GM12878 (cell line): ENCODE results near the gene C19orf44. TPM values are rescaled to one million over a fixed set of nuclear protein-coding genes. Genes with fewer than 3 reads are reported as not detected.

ENCODE experiments used
- CBX5 ChIP-seq: sonication (generic); IDR thresholded peaks from 2 replicates; pipeline ENCODE4 v1.6.1; 2016; ENCODE audit warnings: low read depth, moderate library complexity, mild to moderate bottlenecking, inconsistent platforms
- E2F8 ChIP-seq: fragments of 450-650 bp; IDR thresholded peaks from 2 replicates; pipeline ENCODE4 v1.6.1; 2018; ENCODE audit warnings: mild to moderate bottlenecking, low read depth, moderate library complexity; ENCODE audit not compliant: partially characterized antibody
- EGR1 ChIP-seq, 2 experiments: IDR thresholded peaks; 1 replicate in 1 of 2; 2 replicates in 1 of 2; pipeline ENCODE4 v1.6.1; 2011 to 2012; ENCODE audit warnings: low read depth in 2 of 2, low read length in 2 of 2, borderline replicate concordance in 1 of 2, mild to moderate bottlenecking in 1 of 2, moderate library complexity in 1 of 2
- GABPA ChIP-seq: IDR thresholded peaks from 2 replicates; pipeline ENCODE4 v1.6.1; 2014; ENCODE audit warnings: antibody characterized with exemption, low read depth, mild to moderate bottlenecking, inconsistent platforms
- HCFC1 ChIP-seq: fragments of 150-350 bp; IDR thresholded peaks from 2 replicates; pipeline ENCODE4 v1.6.1; 2014; ENCODE audit warnings: low read length
- IKZF1 ChIP-seq: fragments of 450-650 bp; conservative IDR thresholded peaks from 2 replicates; pipeline ENCODE4 v1.6.1; 2017; ENCODE audit warnings: antibody characterized with exemption, mild to moderate bottlenecking
- IRF5 ChIP-seq: fragments of 450-650 bp; IDR thresholded peaks from 2 replicates; pipeline ENCODE4 v1.6.1; 2017; ENCODE audit warnings: borderline replicate concordance
- JUND ChIP-seq: IDR thresholded peaks from 2 replicates; pipeline ENCODE4 v1.6.1; 2012; ENCODE audit warnings: low read depth, mild to moderate bottlenecking, low read length, improper control_type of control experiment, moderate library complexity
- KLF5 ChIP-seq: fragments of 450-650 bp; IDR thresholded peaks from 2 replicates; pipeline ENCODE4 v1.6.1; 2014; ENCODE audit warnings: mild to moderate bottlenecking; ENCODE audit not compliant: partially characterized antibody
- MEF2A ChIP-seq: IDR thresholded peaks from 2 replicates; pipeline ENCODE4 v1.6.1; 2011; ENCODE audit warnings: low read depth, mild to moderate bottlenecking, low read length, moderate library complexity; ENCODE audit not compliant: insufficient read depth
- NFIC ChIP-seq: IDR thresholded peaks from 2 replicates; pipeline ENCODE4 v1.6.1; 2012; ENCODE audit warnings: low read depth, mild to moderate bottlenecking, inconsistent platforms, low read length, moderate library complexity
- NFXL1 ChIP-seq: fragments of 450-650 bp; IDR thresholded peaks from 2 replicates; pipeline ENCODE4 v1.6.1; 2017; ENCODE audit warnings: antibody characterized with exemption, mild to moderate bottlenecking, borderline replicate concordance
- NR2C2 ChIP-seq: IDR thresholded peaks from 2 replicates; pipeline ENCODE4 v1.6.1; 2011; ENCODE audit warnings: borderline replicate concordance, low read depth; ENCODE audit not compliant: control insufficient read depth, insufficient read length
- PBX3 ChIP-seq: IDR thresholded peaks from 2 replicates; pipeline ENCODE4 v1.6.1; 2011; ENCODE audit warnings: mild to moderate bottlenecking, low read depth, low read length, moderate library complexity; ENCODE audit not compliant: insufficient replicate concordance
- POLR2A ChIP-seq: IDR thresholded peaks from 2 replicates; pipeline ENCODE4 v1.6.1; 2011; ENCODE audit warnings: low read depth, mild to moderate bottlenecking, low read length
- RELA ChIP-seq: fragments of 450-650 bp; IDR thresholded peaks from 2 replicates; pipeline ENCODE4 v1.8.0; 2014; ENCODE audit warnings: borderline replicate concordance; ENCODE audit not compliant: partially characterized antibody
- RELB ChIP-seq: fragments of 450-650 bp; IDR thresholded peaks from 2 replicates; pipeline ENCODE4 v1.6.1; 2017; ENCODE audit warnings: low read depth, mild to moderate bottlenecking, moderate library complexity
- SMAD1 ChIP-seq: fragments of 450-650 bp; IDR thresholded peaks from 2 replicates; pipeline ENCODE4 v1.6.1; 2018; ENCODE audit warnings: mild to moderate bottlenecking, low read depth; ENCODE audit not compliant: partially characterized antibody
- TAF1 ChIP-seq: IDR thresholded peaks from 2 replicates; pipeline ENCODE4 v1.6.1; 2011; ENCODE audit warnings: mild to moderate bottlenecking, low read depth, low read length, borderline replicate concordance
- USF2 ChIP-seq: IDR thresholded peaks from 2 replicates; pipeline ENCODE4 v1.6.1; 2011; ENCODE audit warnings: low read depth, low read length, improper control_type of control experiment, borderline replicate concordance
- ZNF207 ChIP-seq: fragments of 450-650 bp; IDR thresholded peaks from 2 replicates; pipeline ENCODE4 v1.6.1; 2014; ENCODE audit warnings: antibody characterized with exemption, mild to moderate bottlenecking, borderline replicate concordance
- ZNF622 ChIP-seq: fragments of 450-650 bp; IDR thresholded peaks from 2 replicates; pipeline ENCODE4 v1.6.1; 2017; ENCODE audit warnings: mild to moderate bottlenecking, inconsistent platforms
- ZSCAN29 ChIP-seq: fragments of 450-650 bp; IDR thresholded peaks from 2 replicates; pipeline ENCODE4 v1.6.1; 2017; ENCODE audit warnings: mild to moderate bottlenecking, moderate library complexity
- polyA plus RNA-seq, 11 experiments: library from polyadenylated mRNA; depleted of rRNA in 4 of 11; unstranded in 6 of 11; stranded (reverse) in 5 of 11; fragments of >200 nt; fragmentation: Nextera tagmentation in 4 of 11; fragmentation: Illumina TruSeq in 1 of 11; extraction: Ambion mirVana in 4 of 11; extraction: Trizol in 1 of 11; gene quantifications; 1 replicate in 1 of 11; 2 replicates in 10 of 11; pipeline versions ENCODE4 v1.2.1 to v1.2.3, GENCODE V29; 2011 to 2016; ENCODE audit warnings: inconsistent platforms in 2 of 11, missing spikeins in 2 of 11, low read depth in 1 of 11
- total RNA-seq, 4 experiments: library from RNA; depleted of rRNA in 3 of 4; stranded (reverse); fragments of >200 nt in 3 of 4; fragmentation: Illumina TruSeq in 1 of 4; extraction: Trizol in 1 of 4; gene quantifications; 2 replicates each; pipeline versions ENCODE4 v1.2.1 to v1.2.3, GENCODE V29; 2013 to 2021

C19orf44 gene
- total and polyA plus RNA-seq, 10 of the 15 experiments (the other 5 are each of a cell fraction or from before 2014, with no cell fraction given), result 0.26 to 5.2 (median 3.6) TPM

GRCh38 chr19:16495982-16496612 is at the start of gene C19orf44, which contains the start of gene CALR3 (continued):
- TF ChIP-seq RELA (no peak), NFIC (no peak), NR2C2 (no peak), IKZF1 (peak; percentile 100), ZNF207 (peak; percentile 28; the same call in 1 of the 2 replicates), HCFC1 (peak; percentile 99), ZSCAN29 (no peak), IRF5 (no peak), POLR2A (peak; percentile 88), GABPA (peak; percentile 94), RELB (no peak), E2F8 (peak; percentile 25), KLF5 (no peak), PBX3 (peak; percentile 83), EGR1 (IDR thresholded peaks at IDR 0.05; ENCODE audit: borderline replicate concordance in 1 of 2, low read depth in 2 of 2, low read length in 2 of 2) (no peak), CBX5 (no peak), USF2 (no peak; the same call in 1 of the 2 replicates), MEF2A (no peak), TAF1 (peak; percentile 62; the same call in 1 of the 2 replicates), JUND (no peak), SMAD1 (peak; percentile 35), NFXL1 (no peak), ZNF622 (no peak)
